ENCODE measurements around the gene CNIH3.
A peak's percentile ranks its signal among the peaks of the same experiment; 100 is the strongest.

Gene CNIH3

GRCh38 chr1:224616756-224617409 lies 766 bp downstream of the CNIH3 start:
- H3K79me2 ChIP-seq (ENCODE audit: control insufficient read depth, insufficient read depth, low read length, unreplicated experiment): no peaks in the 10 kb centered on the region
- H3K27ac ChIP-seq (ENCODE audit: low read depth, low read length): no peak overlapping the region
- peaks cover 51% of the 10 kb centered on the region for H3K27me3 ChIP-seq (ENCODE audit: insufficient read depth, low read length)
- H2AFZ ChIP-seq (ENCODE audit: low read length, unreplicated experiment): peak overlapping the region; percentile 72
- no peaks in the 10 kb centered on the region for H3K36me3 ChIP-seq (ENCODE audit: insufficient read depth, low read length)
- H3K4me3 ChIP-seq (ENCODE audit: low read depth, low read length): peak overlapping the region; percentile 71
- no peaks in the 10 kb centered on the region for H3K4me1 ChIP-seq (ENCODE audit: control insufficient read depth, insufficient read depth, low read length, unreplicated experiment)

GRCh38 chr1:224617410-224618355 lies 1.6 kb downstream of the CNIH3 start:
- no peaks in the 10 kb centered on the region for H3K79me2 ChIP-seq (ENCODE audit: control insufficient read depth, insufficient read depth, low read length, unreplicated experiment)
- H2AFZ ChIP-seq (ENCODE audit: low read length, unreplicated experiment): no peak overlapping the region
- no peaks in the 10 kb centered on the region for H3K36me3 ChIP-seq (ENCODE audit: insufficient read depth, low read length)
- peak overlapping the region; percentile 71 for H3K4me3 ChIP-seq (ENCODE audit: low read depth, low read length)
- peaks cover 3% of the 10 kb centered on the region for H3K4me1 ChIP-seq (ENCODE audit: control insufficient read depth, insufficient read depth, low read length, unreplicated experiment)
- H3K27ac ChIP-seq (ENCODE audit: low read depth, low read length): no peak overlapping the region
- H3K27me3 ChIP-seq (ENCODE audit: insufficient read depth, low read length): peaks cover 51% of the 10 kb centered on the region

- Histone ChIP-seq H3K4me1 (ENCODE audit: control insufficient read depth, insufficient read depth, low read length, unreplicated experiment) (peaks cover 18% of the 10 kb centered on the region), H3K79me2 (ENCODE audit: control insufficient read depth, insufficient read depth, low read length, unreplicated experiment) (no peaks in the 10 kb centered on the region), H3K4me3 (ENCODE audit: low read depth, low read length) (no peak overlapping the region), H3K27me3 (ENCODE audit: insufficient read depth, low read length) (peaks cover 51% of the 10 kb centered on the region), H2AFZ (ENCODE audit: low read length, unreplicated experiment) (no peak overlapping the region), H3K27ac (ENCODE audit: low read depth, low read length) (no peak overlapping the region), H3K36me3 (ENCODE audit: insufficient read depth, low read length) (no peaks in the 10 kb centered on the region)
Measured at GRCh38 chr1:224619209-224619608, 3.1 kb downstream of the CNIH3 start.

- peaks cover 50% of the 10 kb centered on the region for H3K27me3 ChIP-seq (ENCODE audit: insufficient read depth, low read length)
- peaks cover 25% of the 10 kb centered on the region for H3K4me1 ChIP-seq (ENCODE audit: control insufficient read depth, insufficient read depth, low read length, unreplicated experiment)
- H3K36me3 ChIP-seq (ENCODE audit: insufficient read depth, low read length): no peaks in the 10 kb centered on the region
- no peaks in the 10 kb centered on the region for H3K79me2 ChIP-seq (ENCODE audit: control insufficient read depth, insufficient read depth, low read length, unreplicated experiment)
- no peak overlapping the region for H3K27ac ChIP-seq (ENCODE audit: low read depth, low read length)
- no peak overlapping the region for H2AFZ ChIP-seq (ENCODE audit: low read length, unreplicated experiment)
- no peak overlapping the region for H3K4me3 ChIP-seq (ENCODE audit: low read depth, low read length)
Measured at GRCh38 chr1:224620105-224620504, 4.0 kb downstream of the CNIH3 start.

GRCh38 chr1:224621813-224622682 lies 5.9 kb downstream of the CNIH3 start:
- peaks cover 30% of the 10 kb centered on the region for H3K27me3 ChIP-seq (ENCODE audit: insufficient read depth, low read length)
- no peak overlapping the region for H3K4me3 ChIP-seq (ENCODE audit: low read depth, low read length)
- H2AFZ ChIP-seq (ENCODE audit: low read length, unreplicated experiment): no peak overlapping the region
- H3K4me1 ChIP-seq (ENCODE audit: control insufficient read depth, insufficient read depth, low read length, unreplicated experiment): peaks cover 25% of the 10 kb centered on the region
- no peaks in the 10 kb centered on the region for H3K36me3 ChIP-seq (ENCODE audit: insufficient read depth, low read length)
- no peak overlapping the region for H3K27ac ChIP-seq (ENCODE audit: low read depth, low read length)
- H3K79me2 ChIP-seq (ENCODE audit: control insufficient read depth, insufficient read depth, low read length, unreplicated experiment): no peaks in the 10 kb centered on the region

- peaks cover 22% of the 10 kb centered on the region for H3K27me3 ChIP-seq (ENCODE audit: insufficient read depth, low read length)
- H2AFZ ChIP-seq (ENCODE audit: low read length, unreplicated experiment): no peak overlapping the region
- H3K4me1 ChIP-seq (ENCODE audit: control insufficient read depth, insufficient read depth, low read length, unreplicated experiment): peaks cover 25% of the 10 kb centered on the region
- no peaks in the 10 kb centered on the region for H3K36me3 ChIP-seq (ENCODE audit: insufficient read depth, low read length)
- H3K27ac ChIP-seq (ENCODE audit: low read depth, low read length): peak overlapping the region; percentile 89
- H3K79me2 ChIP-seq (ENCODE audit: control insufficient read depth, insufficient read depth, low read length, unreplicated experiment): no peaks in the 10 kb centered on the region
- no peak overlapping the region for H3K4me3 ChIP-seq (ENCODE audit: low read depth, low read length)
Measured at GRCh38 chr1:224622831-224623230, 6.7 kb downstream of the CNIH3 start.

GRCh38 chr1:224623310-224623714 lies 7.2 kb downstream of the CNIH3 start:
- Histone ChIP-seq H3K4me1 (ENCODE audit: control insufficient read depth, insufficient read depth, low read length, unreplicated experiment) (peaks cover 25% of the 10 kb centered on the region), H3K36me3 (ENCODE audit: insufficient read depth, low read length) (no peaks in the 10 kb centered on the region), H3K27ac (ENCODE audit: low read depth, low read length) (peak overlapping the region; percentile 89), H3K27me3 (ENCODE audit: insufficient read depth, low read length) (peaks cover 18% of the 10 kb centered on the region), H3K79me2 (ENCODE audit: control insufficient read depth, insufficient read depth, low read length, unreplicated experiment) (no peaks in the 10 kb centered on the region), H3K4me3 (ENCODE audit: low read depth, low read length) (peak overlapping the region; percentile 20; the same call in 1 of the 2 replicates), H2AFZ (ENCODE audit: low read length, unreplicated experiment) (no peak overlapping the region)

GRCh38 chr1:224623743-224624333 lies 7.7 kb downstream of the CNIH3 start:
- Histone ChIP-seq H3K4me3 (ENCODE audit: low read depth, low read length) (peak overlapping the region; percentile 20; the same call in 1 of the 2 replicates), H3K36me3 (ENCODE audit: insufficient read depth, low read length) (no peaks in the 10 kb centered on the region), H3K27ac (ENCODE audit: low read depth, low read length) (peak overlapping the region; percentile 89), H3K4me1 (ENCODE audit: control insufficient read depth, insufficient read depth, low read length, unreplicated experiment) (peaks cover 25% of the 10 kb centered on the region), H2AFZ (ENCODE audit: low read length, unreplicated experiment) (no peak overlapping the region), H3K79me2 (ENCODE audit: control insufficient read depth, insufficient read depth, low read length, unreplicated experiment) (no peaks in the 10 kb centered on the region), H3K27me3 (ENCODE audit: insufficient read depth, low read length) (peaks cover 12% of the 10 kb centered on the region)

- H3K4me1 ChIP-seq (ENCODE audit: control insufficient read depth, insufficient read depth, low read length, unreplicated experiment): peaks cover 25% of the 10 kb centered on the region
- H3K79me2 ChIP-seq (ENCODE audit: control insufficient read depth, insufficient read depth, low read length, unreplicated experiment): no peaks in the 10 kb centered on the region
- no peak overlapping the region for H2AFZ ChIP-seq (ENCODE audit: low read length, unreplicated experiment)
- no peaks in the 10 kb centered on the region for H3K36me3 ChIP-seq (ENCODE audit: insufficient read depth, low read length)
- H3K27ac ChIP-seq (ENCODE audit: low read depth, low read length): peak overlapping the region; percentile 89
- peaks cover 6% of the 10 kb centered on the region; the same call in 1 of the 2 replicates for H3K27me3 ChIP-seq (ENCODE audit: insufficient read depth, low read length)
- H3K4me3 ChIP-seq (ENCODE audit: low read depth, low read length): no peak overlapping the region
Measured at GRCh38 chr1:224624432-224624831, 8.3 kb downstream of the CNIH3 start.

- Histone ChIP-seq H3K4me1 (ENCODE audit: control insufficient read depth, insufficient read depth, low read length, unreplicated experiment) (peaks cover 25% of the 10 kb centered on the region), H3K36me3 (ENCODE audit: insufficient read depth, low read length) (no peaks in the 10 kb centered on the region), H3K27ac (ENCODE audit: low read depth, low read length) (no peak overlapping the region), H3K27me3 (ENCODE audit: insufficient read depth, low read length) (no peaks in the 10 kb centered on the region), H3K4me3 (ENCODE audit: low read depth, low read length) (no peak overlapping the region), H2AFZ (ENCODE audit: low read length, unreplicated experiment) (no peak overlapping the region), H3K79me2 (ENCODE audit: control insufficient read depth, insufficient read depth, low read length, unreplicated experiment) (no peaks in the 10 kb centered on the region)
Measured at GRCh38 chr1:224626042-224626441, 9.9 kb downstream of the CNIH3 start.
